ENCODE measurements around the gene RNF10. TPM values are rescaled to one million over a fixed set of nuclear protein-coding genes. Genes with fewer than 3 reads are reported as not detected.

The RNF10 gene
- total RNA-seq, 6 experiments from 2014 or later: 70.8 to 111 (median 90.2) TPM

GRCh38 chr12:120581998-120582397 is 47.8 kb downstream of the RNF10 start:
- intact Hi-C loops (cut with DNase I): loop anchor here (5.0 to 10.0 kb wide), 2 partner anchors 65 to 73 kb away; no protein-coding TSS in a partner anchor
- ATAC-seq (no peak), DNase-seq (no peak)
- peak overlapping the region; percentile 94 to 97 (median 95) for H3K4me3 ChIP-seq
- TF ChIP-seq, protein P1, sequence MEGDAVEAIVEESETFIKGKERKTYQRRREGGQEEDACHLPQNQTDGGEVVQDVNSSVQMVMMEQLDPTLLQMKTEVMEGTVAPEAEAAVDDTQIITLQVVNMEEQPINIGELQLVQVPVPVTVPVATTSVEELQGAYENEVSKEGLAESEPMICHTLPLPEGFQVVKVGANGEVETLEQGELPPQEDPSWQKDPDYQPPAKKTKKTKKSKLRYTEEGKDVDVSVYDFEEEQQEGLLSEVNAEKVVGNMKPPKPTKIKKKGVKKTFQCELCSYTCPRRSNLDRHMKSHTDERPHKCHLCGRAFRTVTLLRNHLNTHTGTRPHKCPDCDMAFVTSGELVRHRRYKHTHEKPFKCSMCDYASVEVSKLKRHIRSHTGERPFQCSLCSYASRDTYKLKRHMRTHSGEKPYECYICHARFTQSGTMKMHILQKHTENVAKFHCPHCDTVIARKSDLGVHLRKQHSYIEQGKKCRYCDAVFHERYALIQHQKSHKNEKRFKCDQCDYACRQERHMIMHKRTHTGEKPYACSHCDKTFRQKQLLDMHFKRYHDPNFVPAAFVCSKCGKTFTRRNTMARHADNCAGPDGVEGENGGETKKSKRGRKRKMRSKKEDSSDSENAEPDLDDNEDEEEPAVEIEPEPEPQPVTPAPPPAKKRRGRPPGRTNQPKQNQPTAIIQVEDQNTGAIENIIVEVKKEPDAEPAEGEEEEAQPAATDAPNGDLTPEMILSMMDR (IDR thresholded peaks at IDR 0.05): no peak
- no peak for TF ChIP-seq POLR2A (IDR thresholded peaks at IDR 0.05)
- H3K9me3 ChIP-seq: no peaks in the 10 kb centered on the region
- H3K36me3 ChIP-seq: peaks cover 0 to 28% (median 16%) of the 10 kb centered on the region in 4 donors
- H3K4me1 ChIP-seq: peaks cover 0 to 28% (median 3%) of the 10 kb centered on the region in 4 donors
- no peaks in the 10 kb centered on the region for H3K27me3 ChIP-seq
- 31% methylated on average over 9 of the region's 9 CpGs for WGBS (ENCODE audit: insufficient coverage, low coverage, low lambda C conversion rate, missing lambda C conversion rate)
- H3K27ac ChIP-seq: no peak overlapping the region

DNA sequence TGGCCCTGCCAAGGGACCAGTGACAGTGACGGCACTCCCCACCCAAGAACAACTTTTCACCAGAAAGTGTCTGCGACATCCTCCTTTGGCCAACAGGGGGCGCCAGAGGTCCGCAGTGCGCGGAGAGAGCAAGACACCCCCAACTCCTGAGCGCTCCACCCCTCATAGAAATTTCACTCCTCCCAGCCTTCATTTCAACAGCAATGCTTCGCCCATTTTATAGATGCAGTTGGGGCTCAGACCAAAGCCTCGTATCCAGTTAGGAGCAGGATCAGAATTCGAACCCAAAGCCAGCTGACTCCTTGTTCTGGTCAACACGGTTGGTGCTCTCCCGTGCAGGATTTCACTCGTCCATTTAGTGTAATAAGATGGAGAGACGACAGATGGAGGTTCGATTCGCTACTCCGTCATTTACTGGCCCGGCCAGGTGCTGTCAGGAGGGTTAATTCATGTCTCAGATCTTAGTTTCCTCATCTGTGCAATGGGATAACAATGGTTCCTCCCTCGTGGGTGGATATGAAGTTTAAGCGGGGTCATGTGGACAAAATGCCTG is 49.4 kb downstream of the RNF10 start:
- DNase-seq (peak; percentile 72 to 78 (median 75)), ATAC-seq (peak; percentile 28 to 46 (median 39))
- Histone ChIP-seq H3K27ac (no peak overlapping the region), H3K9me3 (no peaks in the 10 kb centered on the region), H3K36me3 (peaks cover 0 to 12% (median 8%) of the 10 kb centered on the region in 4 donors), H3K4me3 (no peak overlapping the region), H3K27me3 (no peaks in the 10 kb centered on the region), H3K4me1 (peaks cover 0 to 28% (median 3%) of the 10 kb centered on the region in 4 donors)
- intact Hi-C loops (cut with DNase I): loop anchor here (5.0 to 10.0 kb wide), 2 partner anchors 64 to 71 kb away; no protein-coding TSS in a partner anchor
- 24% methylated on average over 8 of the region's 20 CpGs for WGBS (ENCODE audit: insufficient coverage, low coverage, low lambda C conversion rate, missing lambda C conversion rate)
- no peak for TF ChIP-seq POLR2A (IDR thresholded peaks at IDR 0.05)
- TF ChIP-seq, protein P1 (IDR thresholded peaks at IDR 0.05): peak; percentile 82 to 87 (median 84)

DNA sequence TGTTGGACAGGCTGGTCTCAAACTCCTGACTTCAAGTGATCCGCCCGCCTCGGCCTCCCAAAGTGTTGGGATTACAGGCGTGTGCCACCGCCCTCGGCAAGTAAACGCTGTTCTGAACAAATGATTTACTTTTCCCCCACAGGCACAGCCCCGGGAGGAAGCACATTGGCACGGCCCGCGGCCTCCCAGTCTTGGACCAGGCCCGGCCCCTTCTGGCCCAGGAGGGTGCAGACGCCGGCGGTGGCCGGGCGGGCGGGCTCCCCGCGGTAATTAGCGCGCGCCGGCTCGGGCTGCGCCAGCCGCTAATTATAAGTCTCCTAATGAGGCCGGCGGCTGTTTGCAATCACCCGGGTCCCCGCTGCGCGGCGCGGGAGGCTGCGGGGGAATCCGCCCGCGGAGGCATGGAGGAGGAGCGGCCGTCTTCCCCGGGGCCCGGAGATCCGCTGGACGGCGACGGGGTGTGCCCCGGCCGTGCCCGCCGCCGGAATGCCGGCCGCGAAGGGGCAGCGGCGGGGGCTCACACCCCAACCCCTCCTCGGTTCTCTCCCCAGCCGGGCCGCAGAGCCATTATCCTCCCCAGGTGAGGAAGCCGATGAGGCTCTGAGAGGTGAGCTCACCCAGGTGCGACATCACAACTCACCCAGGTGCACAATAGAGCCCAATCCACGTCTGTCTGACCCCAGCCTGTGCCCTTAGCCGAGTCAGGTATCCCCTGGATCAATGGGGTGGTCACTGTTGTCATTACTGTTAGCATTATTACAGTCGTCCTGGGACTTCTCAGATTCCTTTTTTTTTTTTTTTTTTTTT is 50.4 kb downstream of the RNF10 start:
- Histone ChIP-seq H3K27ac (no peak overlapping the region), H3K4me1 (peaks cover 0 to 28% (median 3%) of the 10 kb centered on the region in 4 donors), H3K4me3 (peak overlapping the region; percentile 38 to 50 (median 41)), H3K27me3 (no peaks in the 10 kb centered on the region), H3K9me3 (no peaks in the 10 kb centered on the region), H3K36me3 (peaks cover 0 to 2% (median under 1%) of the 10 kb centered on the region in 4 donors)
- intact Hi-C loops (cut with DNase I): loop anchor here (5.0 to 10.0 kb wide), 2 partner anchors 63 to 70 kb away; no protein-coding TSS in a partner anchor
- DNase-seq (peak; percentile 62 to 67 (median 67)), ATAC-seq (peak; percentile 27 to 45 (median 38))
- TF ChIP-seq, protein P1 (IDR thresholded peaks at IDR 0.05): peak in 3 of 4 donors; percentile 32 to 40 (median 35)
- no peak for TF ChIP-seq POLR2A (IDR thresholded peaks at IDR 0.05)
- 7% methylated on average over 8 of the region's 65 CpGs for WGBS (ENCODE audit: insufficient coverage, low coverage, low lambda C conversion rate, missing lambda C conversion rate)

DNA sequence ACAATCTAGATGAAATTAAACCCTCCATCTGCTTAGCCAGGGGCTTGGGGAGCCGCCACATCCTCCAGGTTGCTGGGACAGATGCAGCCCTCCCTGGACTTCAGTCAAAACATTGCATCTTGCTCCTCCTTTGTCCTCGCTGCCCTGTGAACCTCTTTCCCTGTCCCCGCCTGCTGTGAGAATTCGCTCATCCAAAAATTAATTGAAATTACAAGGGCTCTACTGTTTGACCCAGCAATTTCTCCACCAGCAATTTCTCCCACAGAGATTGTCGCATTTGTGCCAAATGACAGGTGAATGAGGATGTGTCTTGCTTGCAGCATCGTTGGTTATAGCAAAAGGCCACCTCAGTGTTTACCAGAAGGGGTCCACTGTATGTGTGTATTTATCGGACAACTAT is 52.0 kb downstream of the RNF10 start:
- no peak for DNase-seq
- Histone ChIP-seq H3K36me3 (no peaks in the 10 kb centered on the region), H3K9me3 (no peaks in the 10 kb centered on the region), H3K4me1 (peaks cover 0 to 21% (median 3%) of the 10 kb centered on the region in 4 donors), H3K27me3 (no peaks in the 10 kb centered on the region), H3K27ac (no peak overlapping the region), H3K4me3 (no peak overlapping the region)
- TF ChIP-seq POLR2A (IDR thresholded peaks at IDR 0.05): no peak
- intact Hi-C loops (cut with DNase I): loop anchor here in 1 of 2 donors (10.0 kb wide), 1 partner anchor 69 kb away; no protein-coding TSS in a partner anchor
- 64% methylated on average over 4 of the region's 7 CpGs for WGBS (ENCODE audit: insufficient coverage, low coverage, low lambda C conversion rate, missing lambda C conversion rate)
- ATAC-seq: no peak
